ACC112 (cell line): ENCODE data around the gene RNU5D-1.

ENCODE experiments used
- H2AFZ ChIP-seq: fragments of 200-600 bp; sonication (generic); one replicate; pipeline ENCODE4 v1.6.0; 2017; ENCODE audit warnings: antibody characterized with exemption, low read length; ENCODE audit not compliant: unreplicated experiment
- H3K27ac ChIP-seq: fragments of 200-600 bp; sonication (generic); 2 replicates; pipeline ENCODE4 v1.5.1; 2014; ENCODE audit warnings: low read depth, mild to moderate bottlenecking, antibody characterized with exemption, low read length, moderate library complexity
- H3K27me3 ChIP-seq: fragments of 200-600 bp; sonication (generic); 2 replicates; pipeline ENCODE4 v1.6.1; 2014; ENCODE audit warnings: mild to moderate bottlenecking, antibody characterized with exemption, low read length, moderate library complexity, mixed read lengths; ENCODE audit not compliant: insufficient read depth
- H3K36me3 ChIP-seq: fragments of 200-600 bp; sonication (generic); 2 replicates; pipeline ENCODE4 v1.6.1; 2016; ENCODE audit warnings: mild to moderate bottlenecking, antibody characterized with exemption, low read length, moderate library complexity, mixed read lengths; ENCODE audit not compliant: insufficient read depth
- H3K4me1 ChIP-seq: fragments of 200-600 bp; sonication (generic); one replicate; pipeline ENCODE4 v1.6.1; 2016; ENCODE audit warnings: low read length, mixed read lengths; ENCODE audit not compliant: insufficient read depth, unreplicated experiment, control insufficient read depth
- H3K4me3 ChIP-seq: fragments of 200-600 bp; sonication (generic); 2 replicates; pipeline ENCODE4 v1.5.1; 2014; ENCODE audit warnings: mild to moderate bottlenecking, low read depth, low read length
- H3K79me2 ChIP-seq: fragments of 200-600 bp; sonication (generic); one replicate; pipeline ENCODE4 v1.6.0; 2016; ENCODE audit warnings: low read length; ENCODE audit not compliant: control insufficient read depth, unreplicated experiment, insufficient read depth

Gene RNU5D-1

DNA sequence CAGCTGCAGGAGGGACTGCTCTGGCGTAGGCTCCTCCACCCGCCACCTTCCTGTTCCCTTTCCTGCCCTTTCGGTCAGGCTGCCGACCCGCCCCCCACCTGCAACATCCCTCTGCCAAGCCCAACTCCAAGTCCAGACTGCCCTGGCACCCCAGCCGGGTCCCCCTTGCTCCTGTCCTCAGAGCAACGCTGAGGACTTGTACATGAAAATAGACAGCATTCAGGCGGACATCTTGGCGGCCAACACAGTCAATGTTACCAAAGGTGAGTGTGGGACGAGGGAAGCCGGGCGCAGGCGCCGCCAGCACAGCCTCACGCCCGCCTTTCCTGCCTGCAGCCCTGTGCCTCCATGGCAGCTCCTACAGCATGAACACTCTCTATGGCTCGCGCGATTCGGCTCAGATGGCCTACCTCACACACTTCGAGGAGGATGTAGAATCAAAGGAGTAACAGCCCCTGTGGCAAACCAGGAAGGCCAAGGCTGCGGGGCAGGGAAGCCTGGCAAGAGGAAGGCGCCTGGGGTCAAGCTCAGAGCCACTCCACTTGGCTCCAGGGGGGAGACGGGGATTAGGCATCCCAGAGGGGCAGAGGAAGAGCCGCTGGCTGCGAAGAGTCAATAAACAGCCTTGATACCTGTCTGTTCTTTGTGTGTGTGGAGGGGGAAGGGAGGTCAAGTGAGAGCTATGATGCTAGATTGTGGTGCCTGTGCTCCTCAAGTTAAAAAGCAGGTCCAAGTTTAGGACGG is 5.8 kb downstream of the RNU5D-1 start:
- Histone ChIP-seq H3K27me3 (no peaks in the 10 kb centered on the region), H2AFZ (no peak overlapping the region), H3K4me1 (peaks cover 7% of the 10 kb centered on the region), H3K4me3 (no peak overlapping the region), H3K79me2 (no peaks in the 10 kb centered on the region), H3K27ac (no peak overlapping the region), H3K36me3 (no peaks in the 10 kb centered on the region)

DNA sequence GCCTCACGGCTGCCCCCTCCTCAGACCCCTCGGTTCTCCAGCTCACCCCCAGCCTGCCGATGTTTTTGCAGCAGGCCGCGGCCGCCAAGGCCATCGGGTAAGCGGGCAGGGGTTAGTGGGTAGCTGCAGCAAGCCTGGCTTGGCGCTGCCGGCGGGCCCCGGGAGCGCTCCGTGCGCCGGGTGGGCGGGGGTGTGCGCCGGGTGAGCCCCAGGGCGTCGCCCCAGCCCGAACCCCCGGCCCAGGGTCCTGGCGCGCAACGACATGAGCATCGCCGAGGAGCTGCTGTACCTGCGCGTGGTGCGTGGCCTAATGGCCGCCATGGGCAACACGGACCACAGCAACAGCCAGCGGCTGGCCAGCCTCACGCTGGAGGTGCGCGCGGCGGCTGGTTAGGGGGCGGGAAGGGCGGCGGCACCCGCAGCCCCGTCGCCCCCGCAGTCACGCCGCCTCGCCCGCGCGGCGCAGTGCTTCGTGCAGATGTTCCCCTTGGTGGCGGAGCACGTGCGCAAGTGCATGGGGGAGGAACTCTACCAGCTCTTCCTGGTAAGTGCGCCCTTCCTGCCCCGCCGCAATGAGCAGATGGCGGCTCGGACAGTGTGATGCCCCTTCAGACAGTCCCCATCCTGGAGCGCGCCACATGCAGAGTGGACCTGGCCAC is 6.5 kb downstream of the RNU5D-1 start:
- Histone ChIP-seq H3K27me3 (no peaks in the 10 kb centered on the region), H3K4me3 (no peak overlapping the region)

DNA sequence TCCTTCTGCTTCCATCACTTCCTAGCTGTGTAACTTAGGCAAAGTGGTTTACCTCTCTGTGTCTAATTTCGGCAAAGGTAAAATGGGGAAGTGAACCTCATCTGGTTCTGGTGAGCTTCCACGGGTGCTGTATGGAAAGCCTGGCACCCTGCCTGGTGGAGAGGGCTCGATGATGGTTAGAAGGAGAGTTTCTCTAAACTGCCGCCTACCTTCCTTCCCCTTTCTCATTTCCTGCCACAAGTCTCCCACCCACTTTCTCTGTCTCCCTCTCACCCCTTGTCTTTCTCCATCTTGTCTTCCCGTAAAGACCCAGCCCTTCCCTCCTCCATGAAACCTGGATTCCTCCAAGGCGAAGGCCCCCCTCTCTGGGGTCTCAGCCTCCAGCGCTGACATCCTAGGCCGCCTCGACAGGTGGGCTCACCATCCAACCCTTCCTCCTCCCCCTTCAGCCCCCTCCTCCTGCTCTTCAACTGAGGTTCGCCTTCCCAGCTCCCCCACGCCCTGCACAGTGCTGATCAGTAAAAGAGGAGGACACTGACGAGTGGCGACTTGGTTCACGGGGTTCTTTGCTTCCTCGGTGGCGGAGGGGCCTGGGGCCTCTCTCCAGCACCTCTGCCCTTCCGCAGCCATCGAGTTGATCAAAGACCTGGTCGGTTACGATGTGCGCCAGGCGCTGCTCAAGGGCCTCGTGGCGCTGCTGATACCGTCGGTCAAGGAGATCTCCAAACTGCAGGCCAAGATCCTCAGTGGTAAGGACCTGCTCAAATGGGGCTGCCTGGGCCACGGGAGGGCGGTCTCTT is 7.3 kb downstream of the RNU5D-1 start:
- no peaks in the 10 kb centered on the region for H3K27me3 ChIP-seq
- peaks cover 9% of the 10 kb centered on the region for H3K4me1 ChIP-seq
- no peaks in the 10 kb centered on the region for H3K36me3 ChIP-seq
- no peak overlapping the region for H3K27ac ChIP-seq
- no peaks in the 10 kb centered on the region for H3K79me2 ChIP-seq
- no peak overlapping the region for H2AFZ ChIP-seq
- H3K4me3 ChIP-seq: no peak overlapping the region

More for the DNA sequence above, 6.5 kb downstream of the RNU5D-1 start:
- H3K36me3 ChIP-seq: no peaks in the 10 kb centered on the region
- H3K79me2 ChIP-seq: no peaks in the 10 kb centered on the region
- H3K4me1 ChIP-seq: peaks cover 5% of the 10 kb centered on the region
- H3K27ac ChIP-seq: no peak overlapping the region
- no peak overlapping the region for H2AFZ ChIP-seq

DNA sequence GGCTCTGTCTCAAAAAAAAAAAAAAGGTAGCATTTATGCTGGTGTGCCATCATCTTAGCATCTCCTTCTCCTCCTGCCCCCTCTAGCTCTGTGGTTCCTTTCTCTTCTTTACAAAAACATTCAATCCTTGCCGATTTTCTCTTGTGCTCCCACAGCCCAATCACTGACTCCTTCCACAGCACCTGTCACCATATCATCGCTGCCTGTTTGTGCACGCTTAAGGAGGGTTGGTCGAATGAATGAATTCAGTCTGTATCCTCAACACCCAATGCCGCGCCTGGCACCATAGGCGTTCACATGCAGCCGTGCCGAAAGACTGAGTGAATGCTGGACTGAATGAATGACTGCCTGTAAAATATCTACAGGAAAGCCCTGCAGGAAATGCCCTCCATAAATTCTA is 7.9 kb downstream of the RNU5D-1 start:
- Histone ChIP-seq H2AFZ (no peak overlapping the region), H3K27ac (no peak overlapping the region), H3K4me1 (peaks cover 9% of the 10 kb centered on the region)

DNA sequence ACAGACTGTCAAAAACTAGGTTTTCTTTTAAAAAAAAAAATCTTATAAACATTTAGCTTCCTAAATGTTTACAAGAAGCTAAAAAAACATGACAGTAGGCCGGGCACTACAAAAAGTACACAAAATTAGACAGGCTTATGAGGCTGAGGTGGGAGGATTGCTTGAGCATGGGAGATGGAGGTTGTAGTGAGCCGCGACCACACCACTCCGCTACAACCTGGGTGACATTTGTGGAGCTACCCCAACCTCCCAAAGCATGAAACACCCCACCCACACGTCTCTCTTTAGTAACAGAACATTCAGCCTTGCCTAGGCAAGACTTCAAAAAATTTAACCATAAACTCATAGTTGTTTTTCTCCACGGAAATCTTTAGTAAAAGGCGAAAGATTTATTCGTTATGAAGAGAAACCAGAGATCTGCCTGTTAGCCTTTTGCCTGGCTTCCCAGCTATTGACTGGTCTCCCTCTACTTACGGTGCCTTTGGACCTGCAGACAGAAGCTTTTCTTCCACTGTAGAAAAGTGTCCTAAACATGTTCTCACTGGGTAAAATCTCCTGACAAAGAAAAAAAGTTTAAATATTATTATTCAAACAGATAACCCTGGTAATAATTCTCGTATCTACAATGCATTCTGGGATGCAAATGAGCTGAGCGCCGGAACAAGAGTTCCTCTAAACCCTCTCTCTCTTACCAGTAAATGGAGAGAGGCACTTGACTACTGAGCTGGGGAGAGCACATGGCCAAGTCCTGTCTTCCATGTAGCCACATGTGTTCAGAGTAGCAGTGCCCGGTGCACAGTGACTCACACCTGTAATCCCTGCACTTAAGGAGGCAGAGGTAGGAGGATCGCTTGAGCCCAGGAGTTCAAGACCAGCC is 9.2 kb downstream of the RNU5D-1 start:
- peaks cover 7% of the 10 kb centered on the region for H3K4me1 ChIP-seq

More for the DNA sequence above, 7.9 kb downstream of the RNU5D-1 start:
- H3K4me3 ChIP-seq: no peak overlapping the region
- H3K36me3 ChIP-seq: no peaks in the 10 kb centered on the region
- no peaks in the 10 kb centered on the region for H3K27me3 ChIP-seq
- no peaks in the 10 kb centered on the region for H3K79me2 ChIP-seq

DNA sequence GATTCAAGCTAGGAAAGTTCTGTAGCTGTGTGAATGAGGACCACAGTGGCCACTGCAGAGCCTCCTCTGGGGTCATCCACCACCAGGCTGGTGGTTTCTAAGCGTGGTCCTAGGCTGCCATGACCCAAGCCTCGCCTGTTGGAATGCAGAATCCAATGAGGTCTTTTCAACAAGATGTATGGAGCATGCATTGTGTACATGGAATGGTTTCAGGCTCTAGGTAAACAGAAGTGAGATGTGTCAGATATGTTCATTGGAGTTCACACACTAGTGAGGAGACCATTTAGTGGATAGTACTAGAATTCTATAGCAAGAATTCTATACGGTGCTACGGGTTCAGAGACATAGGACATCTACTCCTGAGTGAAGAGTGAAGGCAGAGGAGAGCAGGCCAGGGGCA is 10.7 kb downstream of the RNU5D-1 start:
- no peak overlapping the region for H3K27ac ChIP-seq
- H2AFZ ChIP-seq: no peak overlapping the region
- H3K79me2 ChIP-seq: no peaks in the 10 kb centered on the region
- no peaks in the 10 kb centered on the region for H3K27me3 ChIP-seq
- H3K36me3 ChIP-seq: no peaks in the 10 kb centered on the region
- H3K4me3 ChIP-seq: no peak overlapping the region
- H3K4me1 ChIP-seq: peaks cover 4% of the 10 kb centered on the region

More for the DNA sequence above, 9.2 kb downstream of the RNU5D-1 start:
- no peaks in the 10 kb centered on the region for H3K79me2 ChIP-seq
- H3K36me3 ChIP-seq: no peaks in the 10 kb centered on the region
- peak overlapping the region; percentile 59 for H2AFZ ChIP-seq
- H3K4me3 ChIP-seq: no peak overlapping the region
- H3K27ac ChIP-seq: peak overlapping the region; percentile 88
- no peaks in the 10 kb centered on the region for H3K27me3 ChIP-seq

DNA sequence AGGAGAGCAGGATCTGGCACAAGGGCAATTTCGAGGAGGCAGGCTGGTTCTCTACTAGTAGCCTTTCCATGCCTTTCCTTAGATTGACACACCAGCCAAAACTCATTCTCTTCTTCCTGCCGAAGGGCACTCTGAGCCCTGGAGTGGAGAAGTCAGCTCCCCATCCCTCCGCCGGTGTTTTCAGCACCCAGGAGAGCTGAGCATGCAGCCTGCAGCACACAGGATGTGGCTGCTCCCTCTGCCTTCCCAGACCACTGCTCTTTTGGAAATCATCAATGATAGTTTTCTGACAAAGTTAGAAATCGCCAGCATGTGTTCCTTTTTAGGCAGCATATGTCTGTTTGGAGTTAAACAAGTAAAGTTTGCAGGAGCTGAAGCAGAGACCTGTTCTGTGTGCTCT is 11.7 kb downstream of the RNU5D-1 start:
- H3K4me1 ChIP-seq: peaks cover 4% of the 10 kb centered on the region
- H3K79me2 ChIP-seq: no peaks in the 10 kb centered on the region
- no peak overlapping the region for H3K4me3 ChIP-seq
- H3K27me3 ChIP-seq: no peaks in the 10 kb centered on the region
- H3K36me3 ChIP-seq: no peaks in the 10 kb centered on the region
- no peak overlapping the region for H3K27ac ChIP-seq
- no peak overlapping the region for H2AFZ ChIP-seq

DNA sequence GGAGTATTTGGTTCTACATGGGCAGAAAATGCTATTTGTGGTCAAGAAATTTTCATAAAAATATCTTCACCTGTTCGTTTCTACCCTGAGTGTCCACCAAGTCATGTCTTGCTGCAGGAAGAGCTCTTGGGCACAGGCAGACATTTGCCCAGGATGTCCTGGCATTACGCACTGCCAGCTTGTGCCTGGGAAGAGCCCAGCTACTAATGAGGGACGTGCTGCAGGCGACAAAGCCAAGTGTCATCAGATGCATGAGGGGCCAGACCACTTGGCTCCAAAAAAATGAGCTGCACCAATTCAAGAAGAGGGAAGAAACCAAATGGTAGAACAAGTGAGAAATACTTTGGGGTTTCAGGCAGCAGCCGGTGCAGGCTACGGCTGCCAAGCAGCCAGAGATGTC is 12.9 kb downstream of the RNU5D-1 start:
- Histone ChIP-seq H3K79me2 (no peaks in the 10 kb centered on the region), H3K27ac (no peak overlapping the region), H3K4me3 (no peak overlapping the region), H3K27me3 (no peaks in the 10 kb centered on the region), H3K4me1 (peaks cover 4% of the 10 kb centered on the region), H3K36me3 (no peaks in the 10 kb centered on the region), H2AFZ (no peak overlapping the region)

DNA sequence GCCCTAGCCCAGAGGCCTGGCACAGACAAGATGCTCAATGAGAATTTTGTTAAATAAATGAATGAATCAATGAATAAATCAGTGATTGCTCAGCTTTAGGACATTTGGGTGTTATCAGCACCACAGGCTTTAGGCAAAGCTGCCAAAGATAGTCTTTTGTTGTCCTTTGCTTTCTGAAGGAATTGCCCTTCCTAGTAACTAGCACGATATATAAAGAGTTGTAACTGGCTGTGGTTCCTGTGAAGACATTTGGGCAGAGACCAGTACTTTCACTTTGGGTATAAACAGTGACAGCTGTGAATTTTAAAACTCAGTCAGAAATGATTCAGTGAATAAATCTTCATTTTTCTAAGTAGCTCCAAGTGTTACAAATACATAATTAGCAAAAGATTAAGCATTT is 13.3 kb downstream of the RNU5D-1 start:
- Histone ChIP-seq H2AFZ (no peak overlapping the region), H3K4me1 (peaks cover 4% of the 10 kb centered on the region), H3K79me2 (no peaks in the 10 kb centered on the region), H3K27ac (no peak overlapping the region), H3K27me3 (no peaks in the 10 kb centered on the region), H3K4me3 (no peak overlapping the region), H3K36me3 (no peaks in the 10 kb centered on the region)

DNA sequence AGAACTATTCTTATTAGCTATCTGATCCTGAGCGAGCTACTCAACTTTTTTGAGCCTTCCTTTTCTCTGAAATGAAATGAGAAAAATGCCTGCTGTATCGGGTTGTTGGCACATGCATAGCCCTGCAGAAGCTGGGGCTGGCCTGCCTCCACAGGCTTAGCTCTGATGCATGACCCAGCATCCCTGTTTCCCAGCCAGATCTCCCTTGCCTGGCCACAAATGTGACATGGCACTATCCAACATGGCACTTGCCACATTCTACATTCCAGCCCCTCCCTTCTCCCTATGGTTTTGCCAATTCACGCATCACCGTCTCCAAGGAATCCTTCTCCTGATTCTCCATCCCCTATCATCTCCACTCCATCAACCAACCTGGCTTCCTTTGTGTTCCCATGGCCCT is 13.8 kb downstream of the RNU5D-1 start:
- no peak overlapping the region for H3K27ac ChIP-seq
- peaks cover 4% of the 10 kb centered on the region for H3K4me1 ChIP-seq
- no peak overlapping the region for H3K4me3 ChIP-seq
- no peaks in the 10 kb centered on the region for H3K27me3 ChIP-seq
- no peak overlapping the region for H2AFZ ChIP-seq
- no peaks in the 10 kb centered on the region for H3K36me3 ChIP-seq
- no peaks in the 10 kb centered on the region for H3K79me2 ChIP-seq
